Stomach (tissue), 4 donors: ENCODE data around the gene CCDC12.

Experiments used
- CTCF ChIP-seq, 7 experiments: fragments of 450-650 bp in 4 of 7; fragments of 200-600 bp in 3 of 7; sonication (generic) in 3 of 7; IDR thresholded peaks; one replicate each; pipeline ENCODE4 v1.5.1; 2016 to 2019; ENCODE audit warnings: antibody characterized with exemption in 7 of 7, control low read depth in 2 of 7, mild to moderate bottlenecking in 1 of 7
- EP300 ChIP-seq: sonication (generic); formaldehyde crosslinking; IDR thresholded peaks from one replicate; pipeline ENCODE4 v1.6.1; 2017; ENCODE audit warnings: antibody characterized with exemption

- TF ChIP-seq CTCF (IDR thresholded peaks at IDR 0.05) = no peak
- no peak for TF ChIP-seq EP300
These were observed 37.5 kb upstream of the CCDC12 start for GRCh38 chr3:47014036-47014435.
